HG03060 (cell line): ENCODE measurements around the gene GRIK4.

Experiments
- ATAC-seq: cut with Tn5 transposase; IDR thresholded peaks from one replicate; pipeline ENCODE4 v1.9.1; 2021; ENCODE audit warnings: low read depth, moderate number of reproducible peaks; ENCODE audit not compliant: unreplicated experiment

Gene GRIK4

GRCh38 chr11:120857508-120857907, 346.0 kb downstream of the GRIK4 start:
- ATAC-seq, result no peak

- no peak for ATAC-seq
Measured at GRCh38 chr11:120858740-120859139, 347.2 kb downstream of the GRIK4 start.

GRCh38 chr11:120859552-120860295, 348.2 kb downstream of the GRIK4 start:
- ATAC-seq, result no peak

GRCh38 chr11:120863359-120863758, 351.8 kb downstream of the GRIK4 start:
- ATAC-seq, result no peak

GRCh38 chr11:120867024-120867423, 355.5 kb downstream of the GRIK4 start:
- no peak for ATAC-seq

- no peak for ATAC-seq
Measured at GRCh38 chr11:120867531-120867930, 356.0 kb downstream of the GRIK4 start.

GRCh38 chr11:120867988-120868387, 356.4 kb downstream of the GRIK4 start:
- no peak for ATAC-seq

- no peak for ATAC-seq
Measured at GRCh38 chr11:120869097-120869496, 357.5 kb downstream of the GRIK4 start.

GRCh38 chr11:120869516-120870011, 358.0 kb downstream of the GRIK4 start:
- no peak for ATAC-seq

- ATAC-seq, result no peak
Measured at GRCh38 chr11:120871194-120871593, 359.6 kb downstream of the GRIK4 start.

GRCh38 chr11:120871924-120872323, 360.4 kb downstream of the GRIK4 start:
- ATAC-seq, result no peak

GRCh38 chr11:120873966-120874735, 362.6 kb downstream of the GRIK4 start:
- no peak for ATAC-seq

- no peak for ATAC-seq
Measured at GRCh38 chr11:120875986-120876385, 364.4 kb downstream of the GRIK4 start.

- no peak for ATAC-seq
Measured at GRCh38 chr11:120877746-120878365, 366.3 kb downstream of the GRIK4 start.

GRCh38 chr11:120878781-120879180, 367.2 kb downstream of the GRIK4 start:
- ATAC-seq, result no peak

- ATAC-seq, result no peak
Measured at GRCh38 chr11:120880498-120881175, 369.1 kb downstream of the GRIK4 start.

GRCh38 chr11:120881596-120881995, 370.0 kb downstream of the GRIK4 start:
- no peak for ATAC-seq

- no peak for ATAC-seq
Measured at GRCh38 chr11:120882175-120882574, 370.6 kb downstream of the GRIK4 start.

GRCh38 chr11:120883404-120884080, 372.0 kb downstream of the GRIK4 start:
- ATAC-seq, result no peak
